Stimulated activated naive CD4-positive, alpha-beta T cell treated with Interleukin-2 at 50 U/mL for 16 hours (primary cell): ENCODE data around the gene NCAPH2.

ENCODE experiments used
- DNase-seq: peaks from one replicate; lab custom pipeline; 2025; lab: John Stamatoyannopoulos, UW

NCAPH2 gene

DNA sequence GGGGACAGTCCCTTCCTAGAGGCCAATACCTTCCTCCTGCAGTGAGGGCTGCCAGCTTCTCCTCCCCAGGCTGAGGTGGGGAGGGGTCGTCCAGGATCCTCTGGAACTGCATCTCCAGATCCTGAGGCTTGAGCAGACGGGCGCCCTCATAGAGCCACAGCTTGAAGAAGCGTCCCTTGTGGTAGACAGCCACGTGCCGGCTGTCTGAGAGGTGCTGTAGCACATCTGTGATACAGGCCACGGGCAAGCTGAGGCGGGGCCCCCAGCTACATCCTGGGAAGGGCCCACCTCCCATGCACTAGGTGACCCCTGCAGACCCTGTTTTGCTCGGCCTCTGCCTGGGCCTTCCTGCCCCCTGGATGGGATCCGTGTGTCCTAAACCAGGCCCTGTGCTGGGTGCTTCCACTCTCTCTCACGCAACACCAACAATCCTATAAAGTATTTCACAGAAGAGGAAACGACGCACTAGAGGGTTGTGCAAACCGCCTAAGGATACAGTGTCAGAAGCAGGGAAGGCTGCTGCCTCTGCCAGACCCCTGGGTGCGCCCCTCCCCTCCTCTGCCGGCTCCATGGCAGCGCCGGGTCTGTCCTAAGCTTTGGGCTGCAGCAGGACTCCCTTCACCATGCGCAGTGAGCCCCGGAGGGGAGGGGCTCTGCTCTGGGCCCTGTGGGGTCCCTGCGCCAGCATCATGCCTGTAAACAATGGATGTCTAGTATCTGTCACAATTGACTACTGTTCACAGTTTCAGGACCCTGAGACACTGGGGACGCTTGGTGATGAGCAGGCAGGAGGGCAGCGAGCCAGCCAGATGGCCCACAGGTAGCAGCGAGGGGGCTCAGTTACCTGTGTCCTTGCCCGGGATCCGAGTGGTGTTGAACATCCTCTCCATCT lies 65.7 kb downstream of the NCAPH2 start:
- DNase-seq, result no peak

DNA sequence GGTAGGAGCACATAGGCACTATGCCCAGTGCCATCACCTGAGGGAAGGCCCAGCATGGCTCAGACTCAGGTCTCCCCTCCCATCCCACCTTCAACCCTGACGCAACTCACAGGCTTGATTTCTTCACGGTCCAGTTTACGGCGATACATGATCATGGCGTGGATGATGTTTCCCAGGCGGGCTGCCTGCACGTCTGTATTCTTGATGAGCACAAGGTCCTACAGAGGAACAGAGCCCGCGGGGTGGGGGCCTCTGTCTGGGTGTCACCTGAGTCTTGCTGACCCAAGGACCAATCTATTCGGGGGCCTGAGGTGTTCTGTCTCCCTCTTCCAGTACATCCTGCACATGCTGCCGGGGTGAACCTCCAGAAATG lies 66.3 kb downstream of the NCAPH2 start:
- no peak for DNase-seq
